H1 (cell line): ENCODE results near the gene OR13J1. TPM values are rescaled to one million over a fixed set of nuclear protein-coding genes. Genes with fewer than 3 reads are reported as not detected.

ENCODE experiments used
- CTCF ChIA-PET: fragments of 300-600 bp; sonication (Branson Sonifier 250); formaldehyde crosslinking; loops from one replicate; lab custom pipeline; 2021; ENCODE audit not compliant: partially characterized antibody; lab: Charles Lee
- POLR2A ChIA-PET: fragments of 300-600 bp; sonication (Branson Sonifier 250); formaldehyde crosslinking; loops from one replicate; lab custom pipeline; 2021; ENCODE audit warnings: inconsistent platforms; ENCODE audit not compliant: partially characterized antibody; lab: Charles Lee
- DNase-seq, 2 experiments: peaks; one replicate each; pipeline versions ENCODE4 v3.0.0 to v3.0.0-alpha.2; 2010 to 2022; ENCODE audit warnings: low spot score in 2 of 2, low read depth in 1 of 2, mixed read lengths in 1 of 2
- FAIRE-seq: peaks from 2 replicates; lab custom pipeline; 2011; peaks lifted over from hg19 to GRCh38; lab: Jason Lieb, UNC
- H2AFZ ChIP-seq: 2 replicates; pipeline ENCODE4 v1.8.1; 2012; ENCODE audit warnings: low read length, inconsistent platforms
- H2AK5ac ChIP-seq: 2 replicates; pipeline ENCODE4 v1.6.1; 2013; ENCODE audit warnings: low read depth, low read length
- H2BK120ac ChIP-seq: replicated peaks from 2 replicates; pipeline ENCODE3; 2013; ENCODE audit warnings: low read depth, low read length, inconsistent platforms
- H2BK12ac ChIP-seq: 2 replicates; pipeline ENCODE4 v1.6.1; 2013; ENCODE audit warnings: low read depth, low read length
- H2BK15ac ChIP-seq: 2 replicates; pipeline ENCODE4 v1.6.1; 2013; ENCODE audit warnings: low read length
- H2BK20ac ChIP-seq: 2 replicates; pipeline ENCODE4 v1.6.1; 2013; ENCODE audit warnings: low read length
- H2BK5ac ChIP-seq: 2 replicates; pipeline ENCODE4 v1.6.1; 2013; ENCODE audit warnings: low read depth, low read length
- H3K14ac ChIP-seq: 2 replicates; pipeline ENCODE4 v1.6.1; 2013; ENCODE audit warnings: inconsistent platforms; ENCODE audit not compliant: insufficient read length
- H3K18ac ChIP-seq: 2 replicates; pipeline ENCODE4 v1.6.1; 2013; ENCODE audit warnings: low read length; ENCODE audit errors: extremely low read depth
- H3K23ac ChIP-seq: 2 replicates; pipeline ENCODE4 v1.6.1; 2013; ENCODE audit warnings: inconsistent platforms; ENCODE audit not compliant: insufficient read length
- H3K23me2 ChIP-seq: 2 replicates; pipeline ENCODE4 v1.6.1; 2013; ENCODE audit warnings: low read depth, low read length
- H3K27ac ChIP-seq: 2 replicates; pipeline ENCODE4 v1.6.1; 2011; ENCODE audit warnings: low read depth, low read length, inconsistent platforms
- H3K27me3 ChIP-seq, 4 experiments: replicated peaks in 1 of 4; 1 replicate in 1 of 4; 2 replicates in 3 of 4; pipeline versions ENCODE4 v1.6.1 to v1.8.1; 2011 to 2013; ENCODE audit warnings: low read length in 3 of 4, mild to moderate bottlenecking in 3 of 4, inconsistent platforms in 2 of 4, mixed read lengths in 2 of 4, moderate library complexity in 1 of 4; ENCODE audit not compliant: control insufficient read depth in 3 of 4, insufficient read depth in 3 of 4; ENCODE audit errors: extremely low read depth in 1 of 4
- H3K36me3 ChIP-seq, 4 experiments: 2 replicates each; pipeline versions ENCODE4 v1.6.1 to v1.8.1; 2011 to 2013; ENCODE audit warnings: mild to moderate bottlenecking in 4 of 4, low read length in 3 of 4, moderate library complexity in 2 of 4, control low read depth in 1 of 4, inconsistent platforms in 1 of 4; ENCODE audit not compliant: insufficient read depth in 4 of 4, control insufficient read depth in 2 of 4
- H3K4ac ChIP-seq: replicated peaks from 2 replicates; pipeline ENCODE3; 2013; ENCODE audit warnings: low read length, low read depth, mixed read lengths, inconsistent platforms; ENCODE audit not compliant: insufficient read length
- H3K4me1 ChIP-seq, 4 experiments: replicated peaks in 1 of 4; 1 replicate in 1 of 4; 2 replicates in 3 of 4; pipeline versions ENCODE4 v1.6.1 to v1.8.1; 2011 to 2013; ENCODE audit warnings: low read length in 3 of 4, inconsistent platforms in 2 of 4, mixed read lengths in 1 of 4; ENCODE audit not compliant: insufficient read depth in 4 of 4, control insufficient read depth in 3 of 4
- H3K4me2 ChIP-seq, 2 experiments: 2 replicates each; pipeline versions ENCODE4 v1.6.1 to v1.8.1; 2011 to 2013; ENCODE audit warnings: low read depth in 2 of 2, low read length in 2 of 2, control low read depth in 1 of 2, inconsistent platforms in 1 of 2, mild to moderate bottlenecking in 1 of 2; ENCODE audit not compliant: insufficient read depth in 1 of 2
- H3K4me3 ChIP-seq, 4 experiments: fragments of 200-600, 300-600 bp in 1 of 4; sonication (generic), shearing (Covaris generic), sonication (Bioruptor Twin) in 1 of 4; 2 replicates each; pipeline versions ENCODE4 v1.5.1 to v1.8.1; 2011 to 2016; ENCODE audit warnings: low read length in 4 of 4, low read depth in 3 of 4, control low read depth in 2 of 4, inconsistent platforms in 2 of 4, mild to moderate bottlenecking in 2 of 4, mixed read lengths in 1 of 4, moderate library complexity in 1 of 4; ENCODE audit not compliant: insufficient read depth in 2 of 4; ENCODE audit errors: extremely low read depth in 1 of 4
- H3K56ac ChIP-seq: replicated peaks from 2 replicates; pipeline ENCODE3; 2013; ENCODE audit warnings: low read depth, mild to moderate bottlenecking, mixed read lengths, low read length, inconsistent platforms; ENCODE audit not compliant: insufficient read length
- H3K79me1 ChIP-seq: 2 replicates; pipeline ENCODE4 v1.6.1; 2013; ENCODE audit warnings: low read depth, low read length, control low read depth
- H3K79me2 ChIP-seq, 2 experiments: 2 replicates each; pipeline versions ENCODE4 v1.6.1 to v1.8.1; 2012 to 2013; ENCODE audit warnings: low read length in 2 of 2, mild to moderate bottlenecking in 2 of 2, inconsistent platforms in 1 of 2; ENCODE audit not compliant: insufficient read depth in 2 of 2, control insufficient read depth in 1 of 2
- H3K9ac ChIP-seq, 4 experiments: replicated peaks in 1 of 4; 1 replicate in 1 of 4; 2 replicates in 3 of 4; pipeline versions ENCODE4 v1.6.1 to v1.8.1; 2011 to 2013; ENCODE audit warnings: low read depth in 3 of 4, low read length in 3 of 4, control low read depth in 2 of 4, mild to moderate bottlenecking in 2 of 4, moderate library complexity in 2 of 4, inconsistent platforms in 1 of 4; ENCODE audit errors: extremely low read depth in 1 of 4
- H3K9me3 ChIP-seq, 2 experiments: 2 replicates each; pipeline versions ENCODE4 v1.6.1 to v1.8.1; 2012 to 2013; ENCODE audit warnings: mild to moderate bottlenecking in 2 of 2, moderate library complexity in 2 of 2, control low read depth in 1 of 2, inconsistent platforms in 1 of 2, low read depth in 1 of 2, low read length in 1 of 2, mixed read lengths in 1 of 2; ENCODE audit not compliant: insufficient read depth in 2 of 2
- H4K20me1 ChIP-seq, 2 experiments: replicated peaks in 1 of 2; 2 replicates each; pipeline versions ENCODE3 to v1.8.1; 2011 to 2013; ENCODE audit warnings: inconsistent platforms in 2 of 2, low read length in 2 of 2, mild to moderate bottlenecking in 1 of 2; ENCODE audit not compliant: insufficient read depth in 2 of 2, control insufficient read depth in 1 of 2
- H4K5ac ChIP-seq: 2 replicates; pipeline ENCODE4 v1.6.1; 2013; ENCODE audit warnings: low read length, low read depth, mixed read lengths, inconsistent platforms; ENCODE audit not compliant: insufficient read length
- H4K8ac ChIP-seq: 2 replicates; pipeline ENCODE4 v1.8.0; 2013; ENCODE audit warnings: mild to moderate bottlenecking, moderate library complexity, low read length, inconsistent platforms; ENCODE audit not compliant: insufficient read depth; ENCODE audit errors: extremely low read depth
- H4K91ac ChIP-seq: replicated peaks from 2 replicates; pipeline ENCODE3; 2013; ENCODE audit warnings: low read length, mixed read lengths, inconsistent platforms; ENCODE audit not compliant: insufficient read length
- ATF2 ChIP-seq: IDR thresholded peaks from 2 replicates; pipeline ENCODE4 v1.6.1; 2012; ENCODE audit warnings: low read length, inconsistent platforms
- CTBP2 ChIP-seq: IDR thresholded peaks from 2 replicates; pipeline ENCODE4 v1.7.0; 2011; ENCODE audit warnings: borderline replicate concordance, mild to moderate bottlenecking, moderate library complexity, mixed read lengths, low read length; ENCODE audit not compliant: insufficient read depth, insufficient read length
- E2F6 ChIP-seq: IDR thresholded peaks from 2 replicates; pipeline ENCODE4 v1.6.1; 2012; ENCODE audit warnings: inconsistent platforms
- EP300 ChIP-seq, 2 experiments: IDR thresholded peaks; 1 replicate in 1 of 2; 2 replicates in 1 of 2; pipeline ENCODE4 v1.6.1; 2011 to 2012; ENCODE audit warnings: low read depth in 2 of 2, low read length in 2 of 2, mild to moderate bottlenecking in 2 of 2, borderline replicate concordance in 1 of 2, inconsistent platforms in 1 of 2, moderate library complexity in 1 of 2
- EZH2 ChIP-seq: fragments of 200-600 bp; sonication (generic); IDR thresholded peaks from 2 replicates; pipeline ENCODE4 v1.7.1; 2012; ENCODE audit warnings: low read depth, mild to moderate bottlenecking, moderate library complexity, low read length, inconsistent platforms; ENCODE audit not compliant: severe bottlenecking
- KDM1A ChIP-seq: fragments of 200-600, 300-600 bp; sonication (generic); IDR thresholded peaks from 2 replicates; pipeline ENCODE4 v1.7.1; 2016; ENCODE audit warnings: mild to moderate bottlenecking, low read length, borderline replicate concordance
- KDM4A ChIP-seq: IDR thresholded peaks from one replicate; pipeline ENCODE4 v1.7.1; 2012; ENCODE audit warnings: low read depth, mild to moderate bottlenecking, moderate library complexity, low read length, inconsistent platforms; ENCODE audit not compliant: severe bottlenecking
- PHF8 ChIP-seq: fragments of 200-600 bp; sonication (generic); conservative IDR thresholded peaks from 2 replicates; pipeline ENCODE4 v1.7.1; 2012; ENCODE audit warnings: low read depth, mild to moderate bottlenecking, inconsistent platforms, low read length, moderate library complexity
- RBBP5 ChIP-seq: IDR thresholded peaks from 2 replicates; pipeline ENCODE4 v1.7.1; 2012; ENCODE audit warnings: low read depth, mild to moderate bottlenecking, inconsistent platforms, low read length, moderate library complexity, borderline replicate concordance
- SIRT6 ChIP-seq: IDR thresholded peaks from one replicate; pipeline ENCODE4 v1.7.1; 2012; ENCODE audit warnings: low read length, inconsistent platforms
- SP4 ChIP-seq: IDR thresholded peaks from 2 replicates; pipeline ENCODE4 v1.6.1; 2012; ENCODE audit warnings: low read length, inconsistent platforms
- WGBS, 2 experiments: shearing (Covaris generic) in 1 of 2; methylation state at CpG; one replicate each; pipeline versions ENCODE4 v1.1.6 to v1.1.7; 2013 to 2015; ENCODE audit warnings: low lambda C conversion rate in 2 of 2, mixed read lengths in 2 of 2, inconsistent platforms in 1 of 2, low coverage in 1 of 2, missing lambda C conversion rate in 1 of 2; ENCODE audit not compliant: insufficient replicate concordance in 2 of 2, insufficient coverage in 1 of 2, insufficient read length in 1 of 2; ENCODE audit errors: extremely low coverage in 1 of 2, missing lambda C conversion rate in 1 of 2; 5-methylcytosine and 5-hydroxymethylcytosine counted together
- polyA plus RNA-seq, 7 experiments: library from polyadenylated mRNA; depleted of rRNA in 3 of 7; stranded (reverse) in 5 of 7; unstranded in 2 of 7; fragments of >200 nt in 5 of 7; fragments of 200-250 nt in 2 of 7; gene quantifications; 1 replicate in 5 of 7; 2 replicates in 1 of 7; 4 replicates in 1 of 7; pipeline versions ENCODE4 v1.2.1 to v1.2.3, GENCODE V29; 2011 to 2013; ENCODE audit warnings: missing spikeins in 2 of 7, mixed read lengths in 2 of 7
- total RNA-seq: library from RNA; stranded (reverse); fragmentation: NEBNext Ultra II Directional; extraction: Animal tissue kit (Norgen Biotek cat#: 25700); gene quantifications from 2 replicates; pipeline ENCODE4 v1.2.1, GENCODE V29; 2021

OR13J1 gene
- total and polyA plus RNA-seq, 2 of the 8 experiments (the other 6 are each of a cell fraction or from before 2014, with no cell fraction given) = not detected

- Histone ChIP-seq H2BK12ac (no peak overlapping the region), H2AK5ac (no peak overlapping the region), H4K91ac (no peak overlapping the region), H3K36me3 (no peaks in the 10 kb centered on the region), H2BK15ac (no peak overlapping the region), H3K23me2 (no peaks in the 10 kb centered on the region), H3K4me3 (no peak overlapping the region), H2BK5ac (no peak overlapping the region), H3K18ac (no peak overlapping the region), H3K79me1 (no peaks in the 10 kb centered on the region), H3K4me2 (no peak overlapping the region), H4K20me1 (peaks cover 0 to 3% of the 10 kb centered on the region in 2 experiments), H4K5ac (no peak overlapping the region), H3K9ac (no peak overlapping the region), H3K27me3 (peaks cover 0 to 2% (median 0%) of the 10 kb centered on the region in 4 experiments; a peak in 1 of 7 replicates), H3K27ac (no peak overlapping the region), H2BK20ac (no peak overlapping the region), H3K56ac (no peak overlapping the region), H3K79me2 (no peaks in the 10 kb centered on the region), H3K23ac (no peak overlapping the region), H3K4me1 (peaks cover 0 to 8% (median 6%) of the 10 kb centered on the region in 4 experiments; a peak in 6 of 7 replicates), H3K9me3 (peaks cover 0 to 3% of the 10 kb centered on the region in 2 experiments; a peak in 2 of 4 replicates), H4K8ac (no peak overlapping the region), H3K4ac (no peak overlapping the region), H2BK120ac (no peak overlapping the region)
- DNase-seq (no peak), FAIRE-seq (no peak)
- ChIA-PET POLR2A (no interaction called here), CTCF (interaction anchor here (0.8 to 1.3 kb wide), 3 partner anchors 9 to 46 kb away, joined by 3 to 7 read pairs (median 3); no protein-coding TSS in a partner anchor)
- TF ChIP-seq EP300 (IDR thresholded peaks at IDR 0.05; ENCODE audit: borderline replicate concordance in 1 of 2, low read depth in 2 of 2, low read length in 2 of 2) (no peak), SIRT6 (no peak), EZH2 (no peak), ATF2 (no peak), SP4 (no peak), CTBP2 (no peak), RBBP5 (no peak), PHF8 (no peak), KDM1A (no peak), KDM4A (no peak), E2F6 (no peak)
- TF ChIP-seq, all 59 proteins: peak for 0
- Histone ChIP-seq H3K14ac (no peak overlapping the region), H2AFZ (no peak overlapping the region)
- 86% methylated on average over 3 of the region's 3 CpGs; no CpG with 5 or more reads in 1 of the 2 experiments for WGBS, 2 experiments
These were observed 2.3 kb upstream of the OR13J1 start for GRCh38 chr9:35872505-35872904.
